GM23338 (cell line): ENCODE measurements around the gene SPINDOC. TPM values are rescaled to one million over a fixed set of nuclear protein-coding genes. Genes with fewer than 3 reads are reported as not detected.

ENCODE experiments used
- ATAC-seq: fragments of 200-7000 bp; cut with Tn5 transposase; 3 replicates; pipeline ENCODE4 v1.9.1; 2020
- DNase-seq: peaks from one replicate; pipeline ENCODE4 v3.0.0-alpha.2; 2015; ENCODE audit warnings: low spot score
- H2AFZ ChIP-seq: fragments of 200-600 bp; sonication (generic); 2 replicates; pipeline ENCODE4 v1.8.0; 2016; ENCODE audit warnings: antibody characterized with exemption, mild to moderate bottlenecking, moderate library complexity
- H3F3A ChIP-seq: fragments of 200-600 bp; sonication (generic); replicated peaks from 2 replicates; pipeline ENCODE4 v1.8.0; 2017; ENCODE audit warnings: antibody characterized with exemption, mixed run types, low read depth
- H3K27ac ChIP-seq: fragments of 200-600 bp; sonication (generic); 2 replicates; pipeline ENCODE4 v1.6.1; 2016; ENCODE audit warnings: low read depth
- H3K27me3 ChIP-seq: fragments of 200-600 bp; sonication (generic); 2 replicates; pipeline ENCODE4 v1.8.0; 2016; ENCODE audit warnings: mild to moderate bottlenecking, mixed run types, moderate library complexity; ENCODE audit not compliant: insufficient read depth
- H3K36me3 ChIP-seq: fragments of 200-600 bp; sonication (generic); 2 replicates; pipeline ENCODE4 v1.8.0; 2016; ENCODE audit warnings: mild to moderate bottlenecking; ENCODE audit not compliant: insufficient read depth
- H3K4me1 ChIP-seq: fragments of 200-600 bp; sonication (generic); 2 replicates; pipeline ENCODE4 v1.8.0; 2016; ENCODE audit warnings: mild to moderate bottlenecking, moderate library complexity; ENCODE audit not compliant: insufficient read depth
- H3K4me2 ChIP-seq: fragments of 200-600 bp; sonication (generic); 2 replicates; pipeline ENCODE4 v1.7.1; 2017; ENCODE audit warnings: mixed run types
- H3K4me3 ChIP-seq: fragments of 200-600 bp; sonication (generic); 2 replicates; pipeline ENCODE4 v1.6.1; 2016; ENCODE audit warnings: mixed run types
- H3K79me2 ChIP-seq: fragments of 200-600 bp; sonication (generic); replicated peaks from 2 replicates; pipeline ENCODE4 v1.8.0; 2017; ENCODE audit warnings: mild to moderate bottlenecking; ENCODE audit not compliant: insufficient read depth
- H3K9me2 ChIP-seq: fragments of 200-600 bp; sonication (generic); 2 replicates; pipeline ENCODE4 v1.8.0; 2017; ENCODE audit not compliant: insufficient read depth
- H4K20me1 ChIP-seq: fragments of 200-600 bp; sonication (generic); replicated peaks from 2 replicates; pipeline ENCODE4 v1.8.0; 2017; ENCODE audit warnings: mild to moderate bottlenecking; ENCODE audit not compliant: insufficient read depth
- H3K27ac Mint-ChIP-seq: 2 replicates; pipeline ENCODE4 v1.8.0; 2020; ENCODE audit warnings: inconsistent platforms, mild to moderate bottlenecking, moderate library complexity, mixed read lengths
- H3K27me3 Mint-ChIP-seq: 3 replicates; pipeline ENCODE4 v1.8.0; 2022; ENCODE audit warnings: low read depth, mild to moderate bottlenecking, moderate library complexity, mixed read lengths, inconsistent platforms; ENCODE audit not compliant: insufficient read depth, poor library complexity
- H3K36me3 Mint-ChIP-seq: 3 replicates; pipeline ENCODE4 v1.8.0; 2021; ENCODE audit warnings: low read depth, mild to moderate bottlenecking, inconsistent platforms, moderate library complexity, mixed read lengths
- H3K4me1 Mint-ChIP-seq: 3 replicates; pipeline ENCODE4 v1.8.0; 2020; ENCODE audit warnings: mild to moderate bottlenecking, inconsistent platforms, mixed read lengths
- H3K4me3 Mint-ChIP-seq: 3 replicates; pipeline ENCODE4 v1.8.0; 2021; ENCODE audit warnings: moderate library complexity, mild to moderate bottlenecking, inconsistent platforms, mixed read lengths
- H3K9me3 Mint-ChIP-seq: 3 replicates; pipeline ENCODE4 v1.8.0; 2020; ENCODE audit warnings: moderate library complexity, mild to moderate bottlenecking, inconsistent platforms, mixed read lengths
- CREB1 ChIP-seq: fragments of 250-450 bp; sonication (Bioruptor Pico); IDR thresholded peaks from 2 replicates; pipeline ENCODE4 v1.5.0; 2020; ENCODE audit warnings: low read depth, mild to moderate bottlenecking, moderate library complexity
- JUNB ChIP-seq: IDR thresholded peaks from one replicate; pipeline ENCODE4 v1.6.1; 2016; ENCODE audit warnings: antibody characterized with exemption; ENCODE audit not compliant: unreplicated experiment
- POLR2AphosphoS5 ChIP-seq: IDR thresholded peaks from 2 replicates; pipeline ENCODE4 v1.6.1; 2016; ENCODE audit warnings: antibody characterized with exemption, low read depth
- REST ChIP-seq: IDR thresholded peaks from one replicate; pipeline ENCODE4 v1.6.1; 2018; ENCODE audit warnings: antibody characterized with exemption; ENCODE audit not compliant: unreplicated experiment
- ZNF331 ChIP-seq: fragments of 250-450 bp; sonication (Bioruptor Pico); IDR thresholded peaks from 2 replicates; pipeline ENCODE4 v1.5.0; 2020; ENCODE audit warnings: low read depth, mild to moderate bottlenecking, moderate library complexity
- ZNF462 ChIP-seq: fragments of 250-450 bp; sonication (Bioruptor Pico); IDR thresholded peaks from 2 replicates; pipeline ENCODE4 v1.5.0; 2020; ENCODE audit warnings: mild to moderate bottlenecking, moderate library complexity
- polyA plus RNA-seq: library from polyadenylated mRNA; unstranded; fragments of >200 nt; fragmentation: Nextera tagmentation; extraction: Ambion mirVana; gene quantifications from 2 replicates; pipeline ENCODE4 v1.2.1, GENCODE V29; 2016
- total RNA-seq: library from RNA; depleted of rRNA; stranded (reverse); fragments of >200 nt; shearing (Covaris generic); gene quantifications from 2 replicates; pipeline ENCODE4 v1.2.3, GENCODE V29; 2014

Gene SPINDOC
- total and polyA plus RNA-seq, 2 experiments from 2014 or later, result 9.4 to 84.7 TPM

GRCh38 chr11:63811522-63811921 is 1.7 kb upstream of the SPINDOC start (continued):
- no peak for TF ChIP-seq REST

GRCh38 chr11:63813563-63814382 is 517 bp downstream of the SPINDOC start:
- Mint-ChIP-seq H3K4me3 (peak overlapping the region; percentile 93), H3K9me3 (no peaks in the 10 kb centered on the region)

GRCh38 chr11:63814383-63814736 is 1.1 kb downstream of the SPINDOC start:
- Histone ChIP-seq H3K4me2 (peak overlapping the region; percentile 89), H3K36me3 (peaks cover 15% of the 10 kb centered on the region), H3F3A (peaks cover 10% of the 10 kb centered on the region), H3K4me3 (peak overlapping the region; percentile 73), H3K4me1 (peaks cover 30% of the 10 kb centered on the region), H4K20me1 (peaks cover 38% of the 10 kb centered on the region), H3K9me2 (no peaks in the 10 kb centered on the region), H3K27ac (peak overlapping the region; percentile 86), H3K27me3 (peaks cover 7% of the 10 kb centered on the region), H3K79me2 (peaks cover 48% of the 10 kb centered on the region), H2AFZ (no peak overlapping the region)
- ATAC-seq (peak; percentile 20), DNase-seq (no peak)
- Mint-ChIP-seq H3K27me3 (peaks cover 11% of the 10 kb centered on the region), H3K4me3 (peak overlapping the region; percentile 93), H3K27ac (no peak overlapping the region), H3K9me3 (no peaks in the 10 kb centered on the region), H3K36me3 (peaks cover 50% of the 10 kb centered on the region), H3K4me1 (peaks cover 36% of the 10 kb centered on the region)
- TF ChIP-seq ZNF462 (CRISPR knock-in tag) (no peak), CREB1 (no peak), ZNF331 (CRISPR knock-in tag) (no peak)

More at GRCh38 chr11:63813563-63814382, 517 bp downstream of the SPINDOC start:
- Histone ChIP-seq H4K20me1 (peaks cover 38% of the 10 kb centered on the region), H3K27me3 (peaks cover 7% of the 10 kb centered on the region), H3K4me2 (peak overlapping the region; percentile 89), H3K79me2 (peaks cover 48% of the 10 kb centered on the region), H3K36me3 (peaks cover 15% of the 10 kb centered on the region), H3K9me2 (no peaks in the 10 kb centered on the region), H3K4me1 (peaks cover 30% of the 10 kb centered on the region), H3K4me3 (peak overlapping the region; percentile 73), H3F3A (peaks cover 10% of the 10 kb centered on the region), H3K27ac (peak overlapping the region; percentile 86), H2AFZ (0 out of 2 replicates have a peak overlapping the region, but pooled peaks have one; percentile 43)
- H3K27me3 Mint-ChIP-seq, result peaks cover 11% of the 10 kb centered on the region
- ATAC-seq, result peak; percentile 52
- H3K4me1 Mint-ChIP-seq, result peaks cover 36% of the 10 kb centered on the region
- DNase-seq, result peak; percentile 67
- peaks cover 44% of the 10 kb centered on the region for H3K36me3 Mint-ChIP-seq
- H3K27ac Mint-ChIP-seq, result no peak overlapping the region
- TF ChIP-seq POLR2AphosphoS5 (no peak; the same call in 1 of the 2 replicates), JUNB (no peak), ZNF331 (CRISPR knock-in tag) (no peak), CREB1 (no peak)
